Osteoblast (primary cell): ENCODE measurements around the gene ACSL3. TPM values are rescaled to one million over a fixed set of nuclear protein-coding genes. Genes with fewer than 3 reads are reported as not detected.

ENCODE experiments used
- DNase-seq: peaks from one replicate; pipeline ENCODE4 v3.0.0; 2011; ENCODE audit warnings: low spot score, mixed read lengths; ENCODE audit not compliant: insufficient read length; ENCODE audit errors: missing footprints
- H2AFZ ChIP-seq: 2 replicates; pipeline ENCODE4 v1.6.0; 2011; ENCODE audit warnings: mild to moderate bottlenecking, low read length
- H3K27ac ChIP-seq: 2 replicates; pipeline ENCODE4 v1.5.1; 2011; ENCODE audit warnings: mild to moderate bottlenecking, low read depth, low read length, moderate library complexity
- H3K27me3 ChIP-seq: 2 replicates; pipeline ENCODE4 v1.6.0; 2012; ENCODE audit warnings: mild to moderate bottlenecking, control low read depth, inconsistent platforms, low read length, moderate library complexity; ENCODE audit not compliant: insufficient read depth
- H3K36me3 ChIP-seq: 2 replicates; pipeline ENCODE4 v1.5.1; 2011; ENCODE audit warnings: mild to moderate bottlenecking, low read length, control low read depth, moderate library complexity; ENCODE audit not compliant: insufficient read depth
- H3K4me1 ChIP-seq: 2 replicates; pipeline ENCODE4 v1.5.1; 2011; ENCODE audit warnings: mild to moderate bottlenecking, low read length, control low read depth, moderate library complexity; ENCODE audit not compliant: insufficient read depth
- H3K4me2 ChIP-seq: 2 replicates; pipeline ENCODE4 v1.6.0; 2011; ENCODE audit warnings: mild to moderate bottlenecking, low read length; ENCODE audit not compliant: insufficient read depth
- H3K4me3 ChIP-seq: fragments of 200-600 bp; sonication (generic); 3 replicates; pipeline ENCODE4 v1.5.1; 2012; ENCODE audit warnings: mild to moderate bottlenecking, low read length, inconsistent platforms; ENCODE audit not compliant: insufficient read depth
- H3K79me2 ChIP-seq: 2 replicates; pipeline ENCODE4 v1.6.0; 2012; ENCODE audit warnings: mild to moderate bottlenecking, low read length, control low read depth, inconsistent platforms; ENCODE audit not compliant: insufficient read depth
- H3K9me3 ChIP-seq: 2 replicates; pipeline ENCODE4 v1.5.1; 2011; ENCODE audit warnings: low read depth, low read length, control low read depth
- H4K20me1 ChIP-seq: 2 replicates; pipeline ENCODE4 v1.6.0; 2012; ENCODE audit warnings: mild to moderate bottlenecking, low read length, control low read depth; ENCODE audit not compliant: insufficient read depth
- CTCF ChIP-seq: IDR thresholded peaks from 2 replicates; pipeline ENCODE4 v1.5.1; 2011; ENCODE audit warnings: mild to moderate bottlenecking, low read depth, low read length, moderate library complexity; ENCODE audit errors: extremely low read depth
- total RNA-seq: library from RNA; depleted of rRNA; stranded (reverse); fragments of >200 nt; gene quantifications from 2 replicates; pipeline ENCODE4 v1.2.3, GENCODE V29; 2012

The ACSL3 gene
- total RNA-seq, 1 donor: 166 TPM

GRCh38 chr2:222854773-222855700 lies 5.8 kb upstream of the ACSL3 start:
- H3K27me3 ChIP-seq: no peaks in the 10 kb centered on the region
- no peaks in the 10 kb centered on the region for H3K79me2 ChIP-seq
- no peak for DNase-seq
- no peak overlapping the region for H3K4me3 ChIP-seq
- no peak overlapping the region for H3K27ac ChIP-seq
- no peaks in the 10 kb centered on the region for H3K9me3 ChIP-seq
- no peaks in the 10 kb centered on the region for H3K36me3 ChIP-seq
- H2AFZ ChIP-seq: no peak overlapping the region
- no peaks in the 10 kb centered on the region for H4K20me1 ChIP-seq
- no peak for TF ChIP-seq CTCF
- no peak overlapping the region for H3K4me2 ChIP-seq
- H3K4me1 ChIP-seq: peaks cover 8% of the 10 kb centered on the region

DNA sequence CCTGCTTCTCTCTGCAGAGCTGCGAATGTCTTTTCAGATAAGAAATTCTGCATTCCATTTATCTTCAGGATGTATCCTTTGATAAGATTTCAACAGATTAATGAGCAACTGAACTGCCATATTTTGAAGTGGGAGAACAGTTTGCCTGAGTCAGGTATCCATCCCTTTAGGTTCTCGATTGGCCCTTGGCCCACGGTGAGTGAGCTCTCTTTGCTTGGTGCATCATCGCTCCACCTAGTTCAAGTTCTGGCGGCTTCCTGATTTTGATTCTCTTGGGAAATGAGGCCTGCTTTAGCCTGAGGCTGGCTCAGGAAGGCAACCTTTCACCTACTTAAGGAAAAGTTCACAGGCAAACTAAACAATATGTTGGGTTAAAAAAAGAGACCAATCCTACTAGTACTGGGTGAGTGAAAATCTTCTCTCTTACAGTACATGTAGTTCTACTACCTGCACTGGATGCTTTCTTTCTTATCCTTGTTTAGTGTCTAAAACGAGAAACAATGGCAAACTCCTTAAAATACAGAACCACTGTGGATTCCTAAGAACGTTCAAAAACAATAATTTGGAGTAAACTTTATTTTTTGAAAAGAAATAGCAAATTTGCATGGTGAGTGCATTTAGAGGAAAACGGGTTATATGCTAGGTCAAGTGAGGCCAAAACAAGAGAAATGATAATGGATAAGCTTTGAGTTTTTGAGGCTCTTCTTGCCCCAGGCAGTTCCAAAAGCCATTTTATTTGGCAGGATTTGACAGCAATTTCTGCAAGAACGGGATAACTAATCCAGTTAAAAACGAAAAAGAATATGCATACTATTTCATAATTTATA lies 837 bp upstream of the ACSL3 start:
- Histone ChIP-seq H3K4me1 (peaks cover 39% of the 10 kb centered on the region), H3K27me3 (no peaks in the 10 kb centered on the region), H3K4me3 (peak overlapping the region; percentile 81), H3K27ac (peak overlapping the region; percentile 60), H3K36me3 (no peaks in the 10 kb centered on the region), H4K20me1 (peaks cover 34% of the 10 kb centered on the region), H2AFZ (peak overlapping the region; percentile 69), H3K79me2 (peaks cover 41% of the 10 kb centered on the region), H3K4me2 (peak overlapping the region; percentile 73), H3K9me3 (no peaks in the 10 kb centered on the region)
- DNase-seq: peak; percentile 73
- TF ChIP-seq CTCF: no peak

DNA sequence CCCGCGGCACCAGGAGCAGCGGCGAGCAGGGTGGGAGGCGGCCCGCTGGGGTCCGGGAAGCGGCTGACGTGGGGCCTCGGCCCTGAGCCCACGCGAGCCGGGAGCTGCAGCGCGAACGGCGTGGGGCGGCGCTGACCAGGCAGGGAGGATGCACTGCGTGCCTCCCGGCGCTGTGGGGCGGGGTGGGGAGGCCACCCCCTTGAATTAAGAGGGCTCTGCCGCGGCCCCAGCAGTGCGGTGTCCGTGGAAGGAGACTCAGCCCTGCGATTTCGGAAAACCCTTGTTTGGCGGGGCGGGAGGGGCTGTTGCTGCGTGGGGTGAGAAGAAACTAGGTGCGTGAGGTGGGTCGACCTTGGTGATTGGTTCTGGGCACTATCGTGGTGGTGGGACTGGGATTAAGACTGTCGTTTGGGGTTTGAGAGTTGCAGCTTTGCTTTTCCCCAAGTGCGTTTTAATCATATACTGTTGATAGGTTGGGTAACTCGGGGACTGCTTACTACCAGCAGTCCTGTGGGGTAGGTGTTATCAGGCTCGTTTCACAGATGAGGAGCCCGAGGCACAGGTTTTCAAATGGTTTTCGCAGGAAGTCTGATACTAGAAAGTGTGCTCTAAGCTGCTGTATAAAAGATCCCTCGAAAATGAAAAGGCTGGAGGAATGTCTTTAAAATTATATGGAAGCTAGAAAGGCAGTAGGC lies 722 bp downstream of the ACSL3 start:
- Histone ChIP-seq H4K20me1 (peaks cover 44% of the 10 kb centered on the region), H3K4me1 (peaks cover 39% of the 10 kb centered on the region), H3K4me3 (peak overlapping the region; percentile 81), H3K27me3 (no peaks in the 10 kb centered on the region), H3K27ac (peak overlapping the region; percentile 77), H2AFZ (peak overlapping the region; percentile 1), H3K79me2 (peaks cover 57% of the 10 kb centered on the region), H3K9me3 (no peaks in the 10 kb centered on the region), H3K36me3 (no peaks in the 10 kb centered on the region), H3K4me2 (peak overlapping the region; percentile 92)
- DNase-seq: peak; percentile 89
- no peak for TF ChIP-seq CTCF
